CD4-positive, alpha-beta T cell treated with Interleukin-4 for 4 hours (primary cell): ENCODE data around the gene G6PD.

Experiments used
- DNase-seq: peaks from one replicate; pipeline ENCODE4 v3.0.0-alpha.2; 2020

Gene G6PD

DNA sequence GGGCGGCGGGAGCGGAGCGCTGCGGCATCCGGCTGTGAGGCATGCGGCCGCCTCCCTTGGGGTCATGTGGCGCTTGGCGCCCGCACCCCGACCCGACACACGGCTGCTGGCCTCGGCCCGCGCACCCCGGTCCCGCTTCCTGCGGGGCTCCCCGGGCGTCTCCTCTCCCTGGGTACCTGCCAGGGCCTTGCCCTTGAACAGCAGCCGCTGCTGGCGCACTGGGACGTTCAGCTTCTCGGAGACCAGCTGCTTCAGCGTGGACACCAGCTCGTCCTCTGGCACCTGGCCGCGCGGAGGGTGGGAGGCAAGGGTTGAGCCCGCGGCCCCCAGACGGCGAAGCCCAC is 60.6 kb downstream of the G6PD start:
- DNase-seq, result no peak

DNA sequence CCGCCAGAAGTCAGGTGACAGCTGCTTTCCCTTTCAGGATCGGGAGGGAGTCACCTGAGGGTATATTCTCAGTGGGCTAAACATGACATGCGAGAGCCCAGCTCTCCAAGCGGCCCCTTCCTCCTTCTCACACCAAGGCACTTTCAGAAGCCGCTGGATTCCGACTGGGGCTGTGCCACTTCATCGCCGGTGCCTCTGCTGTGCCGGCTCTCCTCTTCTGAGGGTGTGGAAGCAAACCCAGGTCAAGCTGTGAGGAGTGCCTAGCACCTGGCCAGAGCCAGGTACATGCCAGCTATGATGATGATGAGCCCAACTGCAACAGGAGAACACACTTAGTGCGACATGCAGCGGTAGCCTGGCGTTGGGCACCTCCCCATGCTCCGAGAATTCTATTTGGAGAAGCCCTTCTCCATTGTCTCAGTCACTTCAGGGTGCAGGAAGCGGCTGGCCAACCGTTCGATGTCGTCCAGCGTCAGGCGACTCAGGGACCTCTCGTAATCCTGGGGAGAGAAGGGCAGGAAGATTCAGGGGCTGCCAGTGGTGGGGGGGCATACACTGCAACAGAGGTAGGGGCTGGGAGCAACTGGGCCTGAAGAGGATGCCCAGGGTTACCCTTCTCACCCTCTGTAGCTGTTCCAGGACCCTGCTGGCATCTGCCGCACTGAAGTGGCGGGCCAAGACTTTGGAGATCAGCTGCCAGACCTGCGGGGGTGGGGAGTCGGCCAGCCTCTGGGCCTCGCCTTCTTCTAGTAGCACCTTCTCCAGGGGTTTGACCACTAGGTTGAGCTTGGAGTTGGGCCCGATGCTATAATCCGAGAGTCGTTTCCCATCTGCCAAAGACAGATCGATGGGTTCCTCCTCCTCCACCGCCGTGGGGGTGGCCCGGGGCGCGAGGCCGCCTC is 61.2 kb downstream of the G6PD start:
- DNase-seq, result no peak

DNA sequence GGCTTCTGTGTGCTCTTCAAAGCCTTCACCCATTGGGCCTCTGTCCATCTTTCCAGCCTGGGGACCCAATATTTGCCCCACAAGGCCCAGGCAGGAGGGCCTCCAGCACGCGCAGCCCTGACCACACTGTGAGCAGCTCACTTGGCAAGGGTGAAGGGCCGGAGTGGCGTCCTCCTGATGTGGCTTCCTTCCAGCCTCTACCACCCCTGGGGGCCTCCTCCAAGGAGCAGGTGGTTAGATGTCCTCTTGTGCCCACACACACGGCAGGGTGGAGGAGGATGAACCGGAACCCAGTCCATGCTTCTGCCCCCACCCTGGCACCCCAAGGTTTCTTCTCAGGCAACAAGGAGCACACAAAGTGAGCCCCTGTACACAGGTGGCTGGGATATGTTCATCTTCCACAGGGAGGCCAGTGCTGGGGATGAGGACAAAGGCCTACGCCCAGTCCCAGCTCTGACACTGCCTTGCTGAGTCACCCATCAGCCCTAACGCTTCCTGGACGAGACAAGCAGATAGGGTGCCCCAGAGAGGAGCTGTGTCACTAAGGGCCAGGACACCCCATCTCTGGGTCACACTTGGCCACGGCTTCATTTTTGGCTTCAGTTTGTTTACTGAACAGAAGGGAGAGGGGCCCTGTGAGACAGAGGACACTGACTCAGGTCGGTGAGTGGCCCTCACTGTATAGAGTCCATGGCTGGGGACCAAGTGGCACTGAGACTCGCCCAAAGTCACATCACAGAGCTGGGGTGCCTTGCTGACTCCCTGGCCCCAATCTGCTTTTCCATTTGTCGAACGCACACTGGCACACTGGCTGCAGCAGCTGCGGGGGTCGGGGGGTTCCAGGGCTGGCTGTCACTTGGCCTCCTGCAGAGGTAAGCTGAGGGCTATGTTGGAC is 62.1 kb downstream of the G6PD start:
- DNase-seq, result no peak

DNA sequence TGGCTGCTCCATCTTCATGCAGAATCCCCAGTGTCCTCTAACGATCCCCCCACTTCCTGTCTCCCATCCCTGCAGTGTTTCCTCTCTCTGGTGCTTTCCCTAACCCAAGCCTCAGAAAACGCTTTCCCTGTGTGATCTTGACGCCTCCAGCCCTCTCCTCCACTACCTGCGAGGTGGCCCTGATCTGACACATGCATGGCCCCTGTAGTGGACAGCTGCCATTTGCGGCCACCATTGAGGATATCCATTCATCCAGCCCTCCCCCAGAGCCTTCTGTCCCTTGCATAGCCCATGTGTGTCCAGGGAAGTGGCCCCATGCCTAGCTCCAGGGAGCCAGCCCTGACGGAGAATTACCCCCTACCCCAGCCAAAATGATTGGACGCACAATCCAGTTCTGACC is 63.3 kb downstream of the G6PD start:
- no peak for DNase-seq

DNA sequence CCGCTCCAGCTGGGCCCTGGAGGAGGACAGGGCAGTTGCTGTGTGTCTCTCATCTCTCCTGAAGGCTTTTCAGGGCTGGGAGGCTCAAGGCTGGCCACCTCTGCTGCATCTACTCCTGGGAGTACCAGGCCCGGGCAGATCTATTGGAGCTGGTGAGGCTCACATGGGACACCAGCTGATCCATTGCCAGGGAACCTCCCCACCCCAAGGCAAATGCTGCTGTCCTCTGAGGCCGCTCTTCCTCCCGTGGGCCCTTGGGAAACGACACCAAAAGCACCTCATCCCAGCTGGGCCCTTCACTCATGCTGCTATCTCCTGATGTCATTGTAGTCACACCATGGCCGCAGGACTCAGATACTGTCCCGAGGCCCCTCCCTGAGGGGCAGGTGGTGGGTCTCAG is 63.9 kb downstream of the G6PD start:
- no peak for DNase-seq

DNA sequence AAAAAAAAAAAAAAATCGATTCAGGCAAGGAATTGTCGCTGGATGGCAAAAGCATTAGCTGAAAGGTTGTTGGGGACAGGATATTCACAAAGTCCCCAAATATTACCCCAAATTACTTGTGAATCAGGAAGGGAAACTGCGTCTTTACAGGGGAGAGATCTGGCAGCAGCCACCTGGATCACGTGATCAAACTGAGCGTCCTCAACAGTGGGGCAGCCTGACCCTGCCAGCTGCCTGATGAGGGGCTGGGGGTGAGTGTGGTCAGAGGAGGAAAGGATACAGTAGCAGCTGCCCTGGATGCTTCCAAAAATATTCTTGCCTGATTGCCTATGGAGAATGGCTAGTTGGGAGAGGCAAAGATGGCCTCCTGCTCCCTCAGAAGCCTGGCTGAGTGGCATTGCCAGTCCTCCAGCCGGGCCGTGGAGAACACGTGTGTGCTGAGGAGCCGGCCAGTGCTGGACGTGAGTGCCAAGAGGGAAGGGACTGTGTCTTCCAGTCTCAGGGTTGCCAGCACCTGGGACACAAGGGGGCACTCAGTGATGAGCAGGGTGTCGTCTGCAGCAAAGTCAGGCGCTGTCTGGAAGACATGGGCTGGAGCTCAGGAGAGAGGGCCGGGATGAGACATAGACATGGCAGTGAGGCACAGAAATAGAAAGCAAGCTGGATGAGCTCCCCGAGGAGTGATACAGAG is 64.6 kb downstream of the G6PD start:
- DNase-seq, result no peak
